HEK293 (cell line): ENCODE data around the gene CISD2.
A peak's percentile ranks its signal among the peaks of the same experiment; 100 is the strongest.

ENCODE experiments used
- CTCF ChIA-PET: fragments of 350-600 bp; formaldehyde crosslinking; extraction: SDS; loops from one replicate; lab custom pipeline; 2021; ENCODE audit warnings: antibody characterized with exemption; lab: Yijun Ruan, JAX
- POLR2A ChIA-PET: fragments of 300-600 bp; formaldehyde crosslinking; extraction: SDS; loops from one replicate; lab custom pipeline; 2020; ENCODE audit warnings: antibody characterized with exemption, inconsistent platforms; lab: Yijun Ruan, JAX
- H3K27ac ChIP-seq: fragments of 200-500 bp; sonication (Bioruptor generic); 2 replicates; pipeline ENCODE4 v1.5.1; 2014; ENCODE audit warnings: low read depth, low read length, control low read depth, inconsistent platforms; ENCODE audit errors: extremely low read depth
- H3K36me3 ChIP-seq, 2 experiments: fragments of 200-500 bp in 1 of 2; sonication (Bioruptor generic) in 1 of 2; 1 replicate in 1 of 2; 2 replicates in 1 of 2; pipeline ENCODE4 v1.5.1; 2014 to 2017; ENCODE audit warnings: inconsistent platforms in 2 of 2, low read length in 2 of 2; ENCODE audit not compliant: control insufficient read depth in 2 of 2, insufficient read depth in 1 of 2
- H3K4me1 ChIP-seq: fragments of 200-500 bp; sonication (Bioruptor generic); 2 replicates; pipeline ENCODE4 v1.5.1; 2014; ENCODE audit warnings: mild to moderate bottlenecking, low read length, inconsistent platforms; ENCODE audit not compliant: control insufficient read depth, insufficient read depth
- H3K4me3 ChIP-seq: 2 replicates; pipeline ENCODE4 v1.5.1; 2011; ENCODE audit warnings: low read depth, mild to moderate bottlenecking, control low read depth, low read length, moderate library complexity
- H3K9me3 ChIP-seq: fragments of 200-500 bp; sonication (Bioruptor generic); 2 replicates; pipeline ENCODE4 v1.5.1; 2014; ENCODE audit warnings: low read depth, low read length, inconsistent platforms; ENCODE audit not compliant: control insufficient read depth, insufficient read depth
- GLIS2 ChIP-seq: fragments of 450-650 bp; formaldehyde crosslinking; IDR thresholded peaks from 2 replicates; pipeline ENCODE4 v1.5.1; 2016; ENCODE audit warnings: missing biosample characterization, missing genetic modification characterization
- KLF1 ChIP-seq: fragments of 450-650 bp; formaldehyde crosslinking; IDR thresholded peaks from 2 replicates; pipeline ENCODE4 v1.5.1; 2016; ENCODE audit warnings: missing biosample characterization, missing genetic modification characterization
- KLF17 ChIP-seq: fragments of 450-650 bp; formaldehyde crosslinking; IDR thresholded peaks from 2 replicates; pipeline ENCODE4 v1.5.1; 2016; ENCODE audit warnings: missing biosample characterization, missing genetic modification characterization
- KLF8 ChIP-seq: fragments of 450-650 bp; formaldehyde crosslinking; IDR thresholded peaks from 2 replicates; pipeline ENCODE4 v1.5.1; 2016; ENCODE audit warnings: missing biosample characterization, missing genetic modification characterization
- MEIS1 ChIP-seq: sonication (generic); formaldehyde crosslinking; IDR thresholded peaks from 2 replicates; pipeline ENCODE4 v1.8.1; 2022; ENCODE audit warnings: missing genetic modification reagents, mild to moderate bottlenecking, borderline replicate concordance
- MZF1 ChIP-seq: fragments of 450-650 bp; formaldehyde crosslinking; IDR thresholded peaks from 2 replicates; pipeline ENCODE4 v1.5.1; 2017; ENCODE audit warnings: missing biosample characterization, missing genetic modification characterization, borderline replicate concordance
- OVOL3 ChIP-seq: fragments of 450-650 bp; formaldehyde crosslinking; IDR thresholded peaks from 2 replicates; pipeline ENCODE4 v1.5.1; 2016; ENCODE audit warnings: missing biosample characterization, missing genetic modification characterization
- PRDM1 ChIP-seq: fragments of 450-650 bp; formaldehyde crosslinking; IDR thresholded peaks from 2 replicates; pipeline ENCODE4; 2016; ENCODE audit warnings: missing biosample characterization, missing genetic modification characterization
- SALL2 ChIP-seq: fragments of 450-650 bp; formaldehyde crosslinking; IDR thresholded peaks from 2 replicates; pipeline ENCODE4 v1.5.0; 2017; ENCODE audit warnings: missing biosample characterization, mild to moderate bottlenecking, missing genetic modification characterization, borderline replicate concordance
- ZBTB20 ChIP-seq: fragments of 450-650 bp; formaldehyde crosslinking; IDR thresholded peaks from 2 replicates; pipeline ENCODE4 v1.5.1; 2016; ENCODE audit warnings: missing biosample characterization, missing genetic modification characterization
- ZBTB7A ChIP-seq: fragments of 450-650 bp; formaldehyde crosslinking; IDR thresholded peaks from 2 replicates; pipeline ENCODE4 v1.5.1; 2016; ENCODE audit warnings: low read depth, missing biosample characterization, missing genetic modification characterization
- ZFHX2 ChIP-seq: fragments of 450-650 bp; formaldehyde crosslinking; conservative IDR thresholded peaks from 2 replicates; pipeline ENCODE4 v1.5.1; 2016; ENCODE audit warnings: missing biosample characterization, missing genetic modification characterization
- ZNF174 ChIP-seq: fragments of 450-650 bp; formaldehyde crosslinking; IDR thresholded peaks from 2 replicates; pipeline ENCODE4 v1.5.0; 2017; ENCODE audit warnings: missing biosample characterization, mild to moderate bottlenecking, missing genetic modification characterization
- ZNF184 ChIP-seq: fragments of 450-650 bp; IDR thresholded peaks from 2 replicates; pipeline ENCODE4 v1.5.1; 2018; ENCODE audit warnings: missing biosample characterization, mild to moderate bottlenecking, missing genetic modification characterization
- ZNF2 ChIP-seq: fragments of 450-650 bp; formaldehyde crosslinking; IDR thresholded peaks from 2 replicates; pipeline ENCODE4 v1.5.1; 2016; ENCODE audit warnings: missing biosample characterization, missing genetic modification characterization
- ZNF23 ChIP-seq: fragments of 450-650 bp; formaldehyde crosslinking; IDR thresholded peaks from 2 replicates; pipeline ENCODE4 v1.5.1; 2016; ENCODE audit warnings: missing biosample characterization, missing genetic modification characterization, borderline replicate concordance
- ZNF394 ChIP-seq: fragments of 450-650 bp; formaldehyde crosslinking; IDR thresholded peaks from 2 replicates; pipeline ENCODE4 v1.5.1; 2016; ENCODE audit warnings: missing biosample characterization, missing genetic modification characterization, mild to moderate bottlenecking, moderate library complexity, borderline replicate concordance
- ZNF544 ChIP-seq: fragments of 450-650 bp; formaldehyde crosslinking; IDR thresholded peaks from 2 replicates; pipeline ENCODE4 v1.5.0; 2017; ENCODE audit warnings: missing biosample characterization, missing genetic modification characterization
- ZNF596 ChIP-seq: fragments of 450-650 bp; IDR thresholded peaks from 2 replicates; pipeline ENCODE4 v1.5.0; 2018; ENCODE audit warnings: missing biosample characterization, mild to moderate bottlenecking, missing genetic modification characterization, moderate library complexity
- ZNF629 ChIP-seq: fragments of 450-650 bp; formaldehyde crosslinking; IDR thresholded peaks from 2 replicates; pipeline ENCODE4 v1.5.1; 2017; ENCODE audit warnings: missing biosample characterization, missing genetic modification characterization
- ZNF701 ChIP-seq: fragments of 450-650 bp; formaldehyde crosslinking; IDR thresholded peaks from 2 replicates; pipeline ENCODE4 v1.5.1; 2016; ENCODE audit warnings: missing biosample characterization, missing genetic modification characterization
- ZNF776 ChIP-seq: fragments of 450-650 bp; formaldehyde crosslinking; IDR thresholded peaks from 2 replicates; pipeline ENCODE4 v1.5.0; 2017; ENCODE audit warnings: missing biosample characterization, missing genetic modification characterization, borderline replicate concordance
- ZNF792 ChIP-seq: fragments of 450-650 bp; formaldehyde crosslinking; IDR thresholded peaks from 2 replicates; pipeline ENCODE4 v1.5.1; 2016; ENCODE audit warnings: missing biosample characterization, missing genetic modification characterization
- TF ChIP-seq, protein P1 (sequence below): fragments of 450-650 bp; formaldehyde crosslinking; IDR thresholded peaks from 2 replicates; pipeline ENCODE4 v1.5.1; 2016; ENCODE audit warnings: missing biosample characterization, missing genetic modification characterization
- TF ChIP-seq, protein P2 (sequence below): fragments of 450-650 bp; formaldehyde crosslinking; IDR thresholded peaks from 2 replicates; pipeline ENCODE4 v1.5.1; 2017; ENCODE audit warnings: missing biosample characterization, missing genetic modification characterization
- TF ChIP-seq, protein P3 (sequence below): fragments of 450-650 bp; formaldehyde crosslinking; IDR thresholded peaks from 2 replicates; pipeline ENCODE4 v1.5.1; 2016; ENCODE audit warnings: missing biosample characterization, missing genetic modification characterization
- TF ChIP-seq, protein P4 (sequence below): fragments of 450-650 bp; formaldehyde crosslinking; IDR thresholded peaks from 2 replicates; pipeline ENCODE4 v1.5.1; 2016; ENCODE audit warnings: missing biosample characterization, missing genetic modification characterization

The CISD2 gene

GRCh38 chr4:102827674-102828496, 40.9 kb upstream of the CISD2 start:
- H3K27ac ChIP-seq: peak overlapping the region; percentile 97
- H3K9me3 ChIP-seq: no peaks in the 10 kb centered on the region
- CTCF ChIA-PET: interaction anchor here (0.6 to 2.6 kb wide), 3 partner anchors 207 to 655 kb away, joined by 4 to 13 read pairs (median 5); no protein-coding TSS in a partner anchor
- no peaks in the 10 kb centered on the region for H3K4me1 ChIP-seq
- POLR2A ChIA-PET: interaction anchor here (0.6 to 2.4 kb wide), 28 partner anchors 8 to 328 kb away, joined by 3 to 61 read pairs (median 3); partner anchors contain the start of genes CISD2 and MANBA
- H3K36me3 ChIP-seq: peaks cover 0 to 34% of the 10 kb centered on the region in 2 experiments; a peak in 1 of 3 replicates
- H3K4me3 ChIP-seq: peak overlapping the region; percentile 94
- TF ChIP-seq, protein P1, sequence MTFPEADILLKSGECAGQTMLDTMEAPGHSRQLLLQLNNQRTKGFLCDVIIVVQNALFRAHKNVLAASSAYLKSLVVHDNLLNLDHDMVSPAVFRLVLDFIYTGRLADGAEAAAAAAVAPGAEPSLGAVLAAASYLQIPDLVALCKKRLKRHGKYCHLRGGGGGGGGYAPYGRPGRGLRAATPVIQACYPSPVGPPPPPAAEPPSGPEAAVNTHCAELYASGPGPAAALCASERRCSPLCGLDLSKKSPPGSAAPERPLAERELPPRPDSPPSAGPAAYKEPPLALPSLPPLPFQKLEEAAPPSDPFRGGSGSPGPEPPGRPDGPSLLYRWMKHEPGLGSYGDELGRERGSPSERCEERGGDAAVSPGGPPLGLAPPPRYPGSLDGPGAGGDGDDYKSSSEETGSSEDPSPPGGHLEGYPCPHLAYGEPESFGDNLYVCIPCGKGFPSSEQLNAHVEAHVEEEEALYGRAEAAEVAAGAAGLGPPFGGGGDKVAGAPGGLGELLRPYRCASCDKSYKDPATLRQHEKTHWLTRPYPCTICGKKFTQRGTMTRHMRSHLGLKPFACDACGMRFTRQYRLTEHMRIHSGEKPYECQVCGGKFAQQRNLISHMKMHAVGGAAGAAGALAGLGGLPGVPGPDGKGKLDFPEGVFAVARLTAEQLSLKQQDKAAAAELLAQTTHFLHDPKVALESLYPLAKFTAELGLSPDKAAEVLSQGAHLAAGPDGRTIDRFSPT: peak; percentile 85
- TF ChIP-seq, protein P2, sequence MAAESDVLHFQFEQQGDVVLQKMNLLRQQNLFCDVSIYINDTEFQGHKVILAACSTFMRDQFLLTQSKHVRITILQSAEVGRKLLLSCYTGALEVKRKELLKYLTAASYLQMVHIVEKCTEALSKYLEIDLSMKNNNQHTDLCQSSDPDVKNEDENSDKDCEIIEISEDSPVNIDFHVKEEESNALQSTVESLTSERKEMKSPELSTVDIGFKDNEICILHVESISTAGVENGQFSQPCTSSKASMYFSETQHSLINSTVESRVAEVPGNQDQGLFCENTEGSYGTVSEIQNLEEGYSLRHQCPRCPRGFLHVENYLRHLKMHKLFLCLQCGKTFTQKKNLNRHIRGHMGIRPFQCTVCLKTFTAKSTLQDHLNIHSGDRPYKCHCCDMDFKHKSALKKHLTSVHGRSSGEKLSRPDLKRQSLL (tag by site-specific recombination): no peak; the same call in 1 of the 2 replicates
- TF ChIP-seq GLIS2 (tag by site-specific recombination) (no peak; the same call in 1 of the 2 replicates), ZNF701 (tag by site-specific recombination) (peak; percentile 9; the same call in 1 of the 2 replicates), ZNF544 (tag by site-specific recombination) (no peak), ZNF776 (tag by site-specific recombination) (no peak), ZNF596 (no peak), ZNF394 (tag by site-specific recombination) (no peak; the same call in 1 of the 2 replicates), MZF1 (tag by site-specific recombination) (no peak; the same call in 1 of the 2 replicates), ZBTB20 (peak; percentile 70), ZNF2 (no peak), KLF8 (tag by site-specific recombination) (no peak; the same call in none of the 2 replicates), ZNF792 (tag by site-specific recombination) (no peak), KLF1 (tag by site-specific recombination) (no peak), ZBTB7A (no peak), ZNF184 (0 out of 2 replicates have a peak, but pooled peaks have one; percentile 14), PRDM1 (tag by site-specific recombination) (no peak), ZNF174 (tag by site-specific recombination) (no peak), OVOL3 (tag by site-specific recombination) (no peak), MEIS1 (CRISPR knock-in tag) (no peak), ZNF629 (tag by site-specific recombination) (peak; percentile 68), ZFHX2 (tag by site-specific recombination) (no peak), ZNF23 (tag by site-specific recombination) (no peak), KLF17 (tag by site-specific recombination) (no peak; the same call in 1 of the 2 replicates), SALL2 (no peak)
- TF ChIP-seq, protein P3, sequence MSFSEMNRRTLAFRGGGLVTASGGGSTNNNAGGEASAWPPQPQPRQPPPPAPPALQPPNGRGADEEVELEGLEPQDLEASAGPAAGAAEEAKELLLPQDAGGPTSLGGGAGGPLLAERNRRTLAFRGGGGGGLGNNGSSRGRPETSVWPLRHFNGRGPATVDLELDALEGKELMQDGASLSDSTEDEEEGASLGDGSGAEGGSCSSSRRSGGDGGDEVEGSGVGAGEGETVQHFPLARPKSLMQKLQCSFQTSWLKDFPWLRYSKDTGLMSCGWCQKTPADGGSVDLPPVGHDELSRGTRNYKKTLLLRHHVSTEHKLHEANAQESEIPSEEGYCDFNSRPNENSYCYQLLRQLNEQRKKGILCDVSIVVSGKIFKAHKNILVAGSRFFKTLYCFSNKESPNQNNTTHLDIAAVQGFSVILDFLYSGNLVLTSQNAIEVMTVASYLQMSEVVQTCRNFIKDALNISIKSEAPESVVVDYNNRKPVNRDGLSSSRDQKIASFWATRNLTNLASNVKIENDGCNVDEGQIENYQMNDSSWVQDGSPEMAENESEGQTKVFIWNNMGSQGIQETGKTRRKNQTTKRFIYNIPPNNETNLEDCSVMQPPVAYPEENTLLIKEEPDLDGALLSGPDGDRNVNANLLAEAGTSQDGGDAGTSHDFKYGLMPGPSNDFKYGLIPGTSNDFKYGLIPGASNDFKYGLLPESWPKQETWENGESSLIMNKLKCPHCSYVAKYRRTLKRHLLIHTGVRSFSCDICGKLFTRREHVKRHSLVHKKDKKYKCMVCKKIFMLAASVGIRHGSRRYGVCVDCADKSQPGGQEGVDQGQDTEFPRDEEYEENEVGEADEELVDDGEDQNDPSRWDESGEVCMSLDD (tag by site-specific recombination): no peak
- TF ChIP-seq, protein P4, sequence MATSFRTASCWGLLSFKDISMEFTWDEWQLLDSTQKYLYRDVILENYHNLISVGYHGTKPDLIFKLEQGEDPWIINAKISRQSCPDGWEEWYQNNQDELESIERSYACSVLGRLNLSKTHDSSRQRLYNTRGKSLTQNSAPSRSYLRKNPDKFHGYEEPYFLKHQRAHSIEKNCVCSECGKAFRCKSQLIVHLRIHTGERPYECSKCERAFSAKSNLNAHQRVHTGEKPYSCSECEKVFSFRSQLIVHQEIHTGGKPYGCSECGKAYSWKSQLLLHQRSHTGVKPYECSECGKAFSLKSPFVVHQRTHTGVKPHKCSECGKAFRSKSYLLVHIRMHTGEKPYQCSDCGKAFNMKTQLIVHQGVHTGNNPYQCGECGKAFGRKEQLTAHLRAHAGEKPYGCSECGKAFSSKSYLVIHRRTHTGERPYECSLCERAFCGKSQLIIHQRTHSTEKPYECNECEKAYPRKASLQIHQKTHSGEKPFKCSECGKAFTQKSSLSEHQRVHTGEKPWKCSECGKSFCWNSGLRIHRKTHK (tag by site-specific recombination): no peak
